CD4-positive, alpha-beta T cell treated with Interferon alpha-2 for 1 hour (primary cell): ENCODE results near the gene SLK.

Experiments
- DNase-seq, 2 donors: peaks; one replicate each; pipeline ENCODE4 v3.0.0-alpha.2; 2020 to 2022

The SLK gene

GRCh38 chr10:103947799-103948516 is 19.0 kb upstream of the SLK start:
- DNase-seq: no peak

- DNase-seq: no peak
Observed at GRCh38 chr10:103949728-103950127, 17.2 kb upstream of the SLK start.

GRCh38 chr10:103951183-103951582 is 15.8 kb upstream of the SLK start:
- DNase-seq: no peak

GRCh38 chr10:103951942-103952341 is 15.0 kb upstream of the SLK start:
- no peak for DNase-seq

- no peak for DNase-seq
Observed at GRCh38 chr10:103954543-103954942, 12.4 kb upstream of the SLK start.

GRCh38 chr10:103958996-103959395 is 7.9 kb upstream of the SLK start:
- no peak for DNase-seq

GRCh38 chr10:103960103-103960502 is 6.8 kb upstream of the SLK start:
- no peak for DNase-seq

GRCh38 chr10:103967448-103968071 is 620 bp downstream of the SLK start:
- DNase-seq: peak in 1 of 2 donors; percentile 29

GRCh38 chr10:103968441-103969391 is 1.8 kb downstream of the SLK start:
- peak in 1 of 2 donors; percentile 33 for DNase-seq

GRCh38 chr10:103969436-103969835 is 2.5 kb downstream of the SLK start:
- no peak for DNase-seq

GRCh38 chr10:103969857-103970627 is 3.1 kb downstream of the SLK start:
- DNase-seq: no peak

- DNase-seq: no peak
Observed at GRCh38 chr10:103975169-103975568, 8.2 kb downstream of the SLK start.

GRCh38 chr10:103977204-103977603 is 10.3 kb downstream of the SLK start:
- no peak for DNase-seq

- no peak for DNase-seq
Observed at GRCh38 chr10:103979530-103979929, 12.6 kb downstream of the SLK start.

GRCh38 chr10:103980288-103980906 is 13.5 kb downstream of the SLK start:
- DNase-seq: no peak

GRCh38 chr10:103982639-103983038 is 15.7 kb downstream of the SLK start:
- no peak for DNase-seq

GRCh38 chr10:103983367-103983911 is 16.5 kb downstream of the SLK start:
- peak in 1 of 2 donors; percentile 49 for DNase-seq

GRCh38 chr10:103985726-103986125 is 18.8 kb downstream of the SLK start:
- no peak for DNase-seq

GRCh38 chr10:103986360-103986759 is 19.4 kb downstream of the SLK start:
- DNase-seq: peak in 1 of 2 donors; percentile 39

GRCh38 chr10:103990121-103990520 is 23.2 kb downstream of the SLK start:
- no peak for DNase-seq

- DNase-seq: no peak
Observed at GRCh38 chr10:103990531-103990930, 23.6 kb downstream of the SLK start.
